ENCODE data around the gene DCC.

Gene DCC

DNA sequence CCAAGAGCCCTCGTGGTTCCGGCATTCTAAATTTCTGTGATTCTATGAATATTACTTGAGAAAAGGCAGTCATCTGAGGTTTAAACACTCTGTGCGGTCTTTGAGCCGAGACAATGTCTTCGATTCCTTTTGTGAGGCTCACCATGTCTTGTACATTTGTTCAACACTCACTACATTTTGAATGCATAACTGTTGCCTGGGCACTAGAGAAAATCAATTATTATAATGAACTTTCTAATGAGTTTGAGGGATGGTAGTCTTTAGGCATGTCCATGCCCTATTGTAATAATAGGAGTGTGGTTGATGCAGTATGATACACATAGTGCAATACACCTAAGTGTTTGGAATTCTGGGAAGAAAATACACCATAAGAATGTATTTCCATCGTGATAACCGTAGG is 1181.1 kb downstream of the DCC start:
- DNase-seq (ENCODE audit: low read depth) = no peak

DNA sequence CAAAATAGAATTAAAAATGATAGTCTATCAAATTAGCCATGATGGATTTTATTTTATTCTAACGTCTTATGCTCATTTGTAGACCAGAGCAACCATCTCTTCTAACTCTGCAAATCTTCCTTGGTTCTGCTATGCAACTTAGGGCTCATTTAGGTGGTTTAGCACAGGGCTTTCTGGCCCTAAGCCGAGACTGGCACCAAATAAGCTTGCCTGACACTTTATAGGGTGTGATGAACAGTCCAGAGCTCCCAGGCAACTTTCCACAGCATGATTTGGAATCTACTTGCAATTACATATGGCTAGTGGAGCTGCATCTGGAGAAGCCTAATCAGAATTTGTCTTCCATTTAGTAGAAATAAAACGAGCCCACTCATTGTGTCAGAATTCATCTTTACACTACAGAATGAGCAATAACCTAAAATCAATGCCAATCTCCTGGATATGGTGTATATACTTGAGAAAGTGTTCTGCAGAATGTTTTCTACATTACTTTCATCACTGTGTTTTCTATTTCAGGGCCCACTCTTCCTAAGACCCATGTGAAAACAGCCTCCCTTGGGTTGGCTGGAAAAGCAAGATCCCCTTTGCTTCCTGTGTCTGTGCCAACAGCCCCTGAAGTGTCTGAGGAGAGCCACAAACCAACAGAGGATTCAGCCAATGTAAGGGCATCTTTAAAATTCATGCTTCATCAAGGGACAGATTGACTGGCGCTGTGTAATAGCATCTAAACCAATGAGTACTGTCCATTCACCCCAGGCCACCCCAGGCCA is 1186.3 kb downstream of the DCC start:
- no peak for DNase-seq (ENCODE audit: low read depth)

DNA sequence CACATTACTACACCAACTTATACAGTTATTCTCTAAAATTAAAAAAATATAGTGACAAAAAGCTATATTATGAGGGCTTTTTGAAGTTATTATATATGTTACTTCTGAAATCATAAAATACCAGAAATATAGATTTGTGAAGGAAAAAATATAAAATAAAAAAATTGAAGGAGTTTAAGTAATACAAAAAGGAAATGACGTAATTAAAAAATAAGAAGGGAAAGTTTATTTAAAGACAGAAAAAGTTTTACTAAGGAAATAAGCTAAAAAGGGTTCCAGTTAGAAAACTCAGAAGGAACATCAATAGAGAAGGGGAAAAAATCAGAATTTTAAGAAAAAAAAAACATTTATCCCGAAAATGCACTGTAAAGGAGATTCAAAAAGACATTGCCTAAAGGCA is 1187.4 kb downstream of the DCC start:
- no peak for DNase-seq (ENCODE audit: low read depth)

DNA sequence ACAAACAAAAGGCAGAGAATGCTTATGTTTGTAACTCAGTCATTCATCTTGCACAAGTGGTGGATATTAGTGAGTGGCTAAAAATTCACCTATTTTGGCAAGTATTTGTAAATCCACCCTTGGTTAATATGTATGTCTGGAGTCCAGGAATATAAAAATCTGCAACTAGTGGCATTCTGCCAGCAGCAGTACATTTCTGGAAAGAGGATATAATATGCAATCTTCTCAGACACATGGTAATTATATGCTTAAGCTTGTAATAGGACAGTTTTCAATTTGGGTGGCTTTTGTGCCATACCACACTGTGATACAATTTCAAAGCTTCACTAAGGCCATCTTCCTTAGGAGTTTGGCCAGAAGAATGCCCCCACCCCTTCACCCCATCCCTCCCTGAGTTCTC is 1191.2 kb downstream of the DCC start:
- no peak for DNase-seq (ENCODE audit: low read depth)

DNA sequence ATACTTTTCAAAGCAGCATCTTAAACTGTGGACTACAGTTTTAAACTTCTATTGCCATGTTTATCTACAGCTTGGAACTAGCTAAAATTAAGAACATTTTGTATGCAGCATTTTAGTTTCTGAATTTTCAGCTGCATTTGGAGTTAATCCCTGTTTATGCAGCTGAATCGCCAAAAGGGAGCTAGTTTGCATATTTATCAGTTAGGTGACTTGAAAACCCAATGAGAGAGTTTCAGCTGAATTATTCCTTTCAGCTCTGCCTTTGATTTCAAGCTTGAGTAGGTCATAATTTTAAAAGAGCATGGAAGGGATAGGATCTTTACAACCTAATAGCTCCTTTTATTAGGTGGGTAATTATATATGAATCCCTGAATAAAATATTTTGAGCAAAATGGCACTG is 1191.9 kb downstream of the DCC start:
- no peak for DNase-seq (ENCODE audit: low read depth)

DNA sequence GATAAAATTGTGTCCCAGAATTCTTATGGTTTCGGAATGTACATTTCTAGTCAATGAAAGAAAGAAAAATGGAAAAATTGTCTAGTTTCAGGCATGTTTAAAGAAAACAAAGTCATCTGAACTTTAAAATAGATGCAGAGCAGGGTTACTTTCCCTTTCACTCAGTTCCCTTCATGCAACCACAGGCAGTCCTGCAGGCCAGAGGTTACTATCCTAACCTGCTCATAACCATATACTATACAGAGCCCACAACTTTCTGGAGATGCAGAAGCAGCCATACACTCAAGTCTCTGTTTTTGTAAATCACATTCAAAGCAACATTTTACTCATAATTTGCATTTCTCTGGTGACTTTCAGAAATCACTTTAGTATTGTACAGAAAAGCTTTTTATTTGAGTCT is 1194.2 kb downstream of the DCC start:
- no peak for DNase-seq (ENCODE audit: low read depth)

DNA sequence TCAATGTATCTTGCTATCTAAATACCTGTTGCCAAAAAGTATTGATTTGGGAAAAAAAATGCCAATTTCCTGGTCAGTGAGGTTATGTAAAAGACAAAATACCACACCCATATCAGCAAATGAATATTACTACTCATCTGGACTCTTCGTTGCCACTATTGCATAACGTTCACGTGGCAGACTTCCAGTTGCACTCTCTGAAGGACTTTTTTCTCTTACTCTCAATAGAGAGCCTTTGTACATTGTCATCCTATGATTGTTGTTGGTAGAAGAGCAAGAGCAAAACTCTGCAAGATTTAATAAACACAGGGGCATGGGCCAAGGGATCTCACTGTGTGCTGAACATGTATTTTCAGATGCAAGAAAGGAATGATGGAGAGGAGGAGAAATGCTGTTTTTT is 1194.7 kb downstream of the DCC start:
- DNase-seq (ENCODE audit: low read depth) = no peak

DNA sequence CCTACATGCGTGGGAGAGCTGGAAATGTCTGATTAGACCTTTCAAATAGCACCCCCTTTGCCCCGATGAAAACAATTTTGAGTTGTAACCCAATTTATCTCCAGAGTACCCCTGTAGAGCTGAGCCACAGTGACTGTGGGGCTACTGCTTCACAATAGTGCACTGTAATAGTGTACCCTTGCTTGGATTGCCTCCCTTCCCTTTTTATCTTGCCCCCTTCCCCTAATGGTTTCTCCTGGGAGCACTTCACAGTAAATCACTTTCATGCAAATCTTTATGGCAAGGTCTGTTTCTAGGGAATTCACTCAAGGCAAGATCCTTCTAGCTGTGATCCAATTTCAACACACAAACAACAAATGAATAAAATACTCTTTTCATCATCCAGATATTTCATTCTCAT is 1196.9 kb downstream of the DCC start:
- no peak for DNase-seq (ENCODE audit: low read depth)

DNA sequence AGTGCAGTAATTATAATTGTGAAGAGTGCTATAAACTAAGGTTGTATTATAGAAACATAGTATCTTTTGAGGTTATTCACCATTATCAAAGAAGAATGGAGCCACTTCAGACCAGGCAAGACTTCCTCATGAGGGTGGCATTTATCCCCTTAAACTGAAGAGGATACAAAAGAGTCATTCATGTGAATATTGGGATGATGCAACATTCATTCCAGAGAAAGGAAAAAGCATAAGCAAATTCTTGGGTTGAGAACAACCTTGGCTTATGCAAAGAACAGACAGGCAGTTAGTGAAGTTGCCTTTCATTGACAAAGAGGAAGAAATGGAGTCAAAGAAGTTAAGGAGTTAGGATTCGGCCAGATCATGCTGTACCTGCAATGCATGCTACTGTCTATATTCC is 1201.9 kb downstream of the DCC start:
- no peak for DNase-seq (ENCODE audit: low read depth)

DNA sequence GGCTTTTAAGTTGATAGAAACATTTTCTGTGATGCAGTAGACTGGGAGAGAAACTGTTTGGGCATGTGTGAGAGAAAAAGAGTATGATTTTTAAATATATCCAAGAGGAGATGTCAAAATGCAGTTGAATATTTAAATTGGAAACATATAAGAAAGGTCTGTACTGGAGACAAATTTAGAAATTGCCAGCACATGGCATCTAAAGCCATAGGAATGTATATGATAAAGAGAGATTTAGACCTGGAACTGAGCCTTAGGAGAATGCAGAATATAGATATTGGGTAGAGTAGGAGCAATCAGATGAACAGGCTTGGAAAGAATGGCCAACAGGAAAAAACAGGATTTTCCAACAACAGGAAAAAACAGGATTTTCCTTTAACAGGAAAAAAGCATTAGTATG is 1203.7 kb downstream of the DCC start:
- no peak for DNase-seq (ENCODE audit: low read depth)

DNA sequence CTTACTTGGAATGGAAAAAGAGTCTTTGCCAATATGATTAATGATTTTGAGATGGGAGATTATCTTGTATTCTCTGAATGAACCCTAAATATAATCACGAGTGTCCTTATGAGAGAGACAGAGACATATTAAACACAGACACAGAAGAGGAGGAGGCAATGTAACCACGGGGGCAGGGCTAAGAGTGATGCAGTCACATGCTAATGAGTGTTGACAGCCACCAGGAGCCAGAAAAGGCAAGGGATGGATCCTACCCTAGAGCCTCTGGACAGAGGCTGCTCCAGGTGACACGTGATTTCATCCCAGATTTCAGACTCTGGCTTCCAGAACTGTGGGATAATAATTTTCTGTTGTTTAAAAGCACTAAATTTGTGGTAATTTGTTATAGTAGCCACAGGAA is 1204.9 kb downstream of the DCC start:
- no peak for DNase-seq (ENCODE audit: low read depth)

DNA sequence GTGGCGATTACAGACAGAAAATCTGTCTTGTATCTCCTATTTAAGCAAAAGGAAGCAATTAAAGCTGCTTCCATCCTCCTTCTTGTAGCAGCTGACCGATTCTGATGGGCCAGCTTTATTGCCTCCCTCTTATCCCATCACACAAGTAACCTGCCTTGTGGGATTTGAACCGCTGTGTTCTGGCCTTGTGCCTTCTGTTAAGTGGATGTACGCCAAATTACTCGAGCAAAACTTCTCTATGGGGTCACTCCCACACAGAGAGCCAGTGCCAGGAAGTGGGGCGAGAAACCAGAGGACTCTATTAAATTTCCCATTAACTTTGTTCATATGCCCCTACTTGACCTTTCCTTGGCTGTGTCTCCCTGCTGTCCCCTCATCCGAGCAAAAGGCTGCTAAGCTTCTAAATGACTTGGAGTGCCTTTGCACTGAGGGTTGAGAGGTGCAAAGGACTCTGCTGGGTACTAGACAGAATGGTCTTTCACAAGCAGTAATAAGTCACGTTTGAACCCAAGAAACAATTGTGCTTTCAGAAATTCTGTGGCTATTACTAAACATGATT is 1212.0 kb downstream of the DCC start:
- DNase-seq (ENCODE audit: low read depth) = no peak

DNA sequence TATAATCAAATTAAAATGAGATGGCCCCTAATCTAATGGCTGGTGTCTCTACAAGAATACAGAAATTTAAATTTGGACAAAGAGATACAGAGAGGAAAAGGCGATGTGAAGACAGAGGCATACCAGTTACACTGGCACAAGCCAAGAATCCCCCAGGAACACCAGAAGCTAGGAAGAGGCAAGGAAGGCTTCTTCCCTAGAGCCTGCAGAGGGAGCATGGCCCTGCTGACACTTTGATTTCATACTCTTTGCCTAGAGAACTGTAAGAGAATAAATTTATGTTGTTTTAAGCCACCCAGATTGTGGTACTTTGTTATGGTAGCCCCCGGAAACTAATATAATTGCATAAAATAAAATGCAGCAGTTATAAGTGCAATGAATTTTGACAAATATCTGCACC is 1213.0 kb downstream of the DCC start:
- no peak for DNase-seq (ENCODE audit: low read depth)

DNA sequence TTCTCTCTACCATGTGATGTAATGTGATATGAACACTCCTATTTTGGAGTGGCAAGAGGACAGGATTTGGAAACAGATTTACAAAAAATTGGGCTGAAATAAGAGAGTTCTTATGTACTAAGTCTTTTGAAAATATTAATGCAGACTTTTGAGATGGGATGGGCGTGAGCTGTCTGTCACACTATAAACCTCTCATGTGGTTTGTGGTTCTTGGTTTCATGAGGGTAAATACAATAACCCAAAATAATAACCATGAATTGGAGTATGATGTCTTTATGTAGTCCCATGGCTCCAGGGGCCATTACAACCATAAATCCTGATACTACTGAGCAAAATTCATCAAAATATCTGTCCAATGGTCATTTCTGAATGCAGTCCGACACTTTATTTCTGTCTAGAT is 1216.5 kb downstream of the DCC start:
- no peak for DNase-seq (ENCODE audit: low read depth)

DNA sequence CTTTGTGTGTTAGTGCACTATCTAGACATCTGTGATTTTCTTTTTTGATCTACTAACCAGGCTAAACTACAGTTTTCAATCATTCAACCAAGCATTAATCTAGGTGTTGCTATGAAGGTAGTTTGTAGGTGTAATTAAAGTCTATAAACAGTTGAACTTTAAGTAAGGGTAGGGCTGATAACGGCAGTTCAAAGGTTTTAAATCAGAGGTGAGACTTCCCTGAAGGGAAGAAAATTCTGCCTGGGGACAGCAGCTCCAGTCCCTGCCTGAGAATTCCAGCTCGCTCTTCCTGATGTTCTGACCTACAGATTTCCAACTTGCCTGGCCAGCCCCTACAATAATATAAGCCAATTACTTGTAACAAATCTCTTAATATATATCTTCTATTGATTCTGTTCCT is 1220.5 kb downstream of the DCC start:
- no peak for DNase-seq (ENCODE audit: low read depth)

DNA sequence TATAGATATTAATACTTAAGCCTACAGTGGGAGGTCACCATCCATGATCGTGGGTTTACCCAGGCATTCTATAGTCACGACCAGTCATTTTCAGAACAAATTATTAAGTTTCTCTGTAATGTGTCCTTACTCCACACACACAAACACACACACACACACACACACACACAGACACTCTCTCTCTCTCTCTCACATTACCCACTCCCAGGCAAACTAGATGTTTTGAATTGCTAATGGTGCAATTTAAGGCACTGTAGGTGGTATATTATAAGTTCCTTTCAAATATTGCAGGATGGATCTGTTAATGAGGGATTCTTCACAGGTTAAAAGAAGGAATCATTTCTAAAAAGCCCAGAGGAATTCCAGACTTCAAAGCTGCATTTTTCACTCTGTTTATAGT is 1226.6 kb downstream of the DCC start:
- DNase-seq (ENCODE audit: low read depth) = no peak

DNA sequence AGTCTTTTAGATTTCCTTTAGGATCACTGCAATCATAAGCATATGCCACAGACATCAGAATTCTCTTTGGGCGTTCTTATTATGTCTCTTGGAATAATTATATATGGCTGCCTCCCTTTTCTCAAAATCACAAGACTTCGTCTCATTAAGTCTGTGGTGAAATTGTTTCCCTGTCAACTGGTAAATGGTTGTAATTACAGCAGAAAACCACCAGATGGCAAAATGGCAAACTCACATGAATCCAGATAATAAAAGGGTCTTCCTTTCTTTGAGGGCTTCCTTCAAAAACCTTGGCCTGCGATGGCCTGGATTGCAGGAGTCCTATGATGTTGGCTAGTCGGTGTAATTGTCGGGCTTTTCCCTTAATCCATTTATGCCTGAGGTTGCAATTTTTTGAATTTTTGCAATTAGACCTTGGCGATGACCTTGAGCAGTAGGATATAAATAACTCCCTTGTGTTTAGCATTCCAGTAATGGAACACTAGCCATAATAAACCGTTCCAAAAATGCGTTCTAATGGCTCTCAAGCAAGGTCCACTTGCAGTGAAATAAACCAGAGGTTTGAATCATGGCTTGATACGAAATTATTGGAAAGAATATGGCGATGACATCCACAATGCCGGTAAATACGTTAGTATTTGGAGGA is 1228.1 kb downstream of the DCC start:
- DNase-seq (ENCODE audit: low read depth) = no peak
